GM19238 (cell line): ENCODE data around the gene SYTL1.
"Not testable (repeated sequence)": the region's sequence is repeated elsewhere in the genome, so short reads cannot be mapped to it uniquely, and the experiment has no call there.

Experiments used
- DNase-seq: peaks from one replicate; pipeline ENCODE4 v3.0.0; 2011; ENCODE audit warnings: low spot score; ENCODE audit not compliant: insufficient read length

Gene SYTL1

DNA sequence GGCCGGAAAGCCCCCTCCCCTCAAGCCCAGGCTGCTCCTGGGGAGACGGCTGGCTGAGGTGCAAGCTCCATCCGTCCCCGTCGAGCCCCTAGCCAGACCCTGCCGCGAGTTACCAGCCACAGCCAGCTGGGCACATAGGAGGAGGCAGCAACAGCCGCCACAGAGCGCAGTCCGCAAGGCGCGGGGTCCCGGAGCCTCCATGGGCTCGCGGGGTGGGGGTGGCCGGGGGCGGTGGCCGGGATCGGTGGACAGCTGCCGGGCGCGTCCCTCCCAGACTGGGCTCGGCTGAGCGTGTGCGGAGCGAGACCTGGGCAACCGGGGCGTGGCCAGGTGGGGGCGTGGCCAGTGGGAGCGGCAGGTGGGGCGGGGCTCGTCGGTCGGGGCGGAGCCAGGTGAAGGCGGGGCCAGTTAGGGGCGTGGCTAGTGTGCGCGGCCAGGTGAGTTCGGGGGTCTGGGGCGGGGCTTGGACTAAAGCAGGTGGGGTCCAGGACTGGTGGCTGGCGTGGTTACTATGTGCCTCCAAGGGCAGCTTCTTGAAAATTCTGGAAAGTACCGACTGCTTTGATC is 41.3 kb downstream of the SYTL1 start, which contains the start of gene CD164L2:
CD164L2 (minus strand) TSS at position 295 of the 567 bp plus-strand sequence; CDS start at position 201, 94 bp downstream.
- DNase-seq = no peak

DNA sequence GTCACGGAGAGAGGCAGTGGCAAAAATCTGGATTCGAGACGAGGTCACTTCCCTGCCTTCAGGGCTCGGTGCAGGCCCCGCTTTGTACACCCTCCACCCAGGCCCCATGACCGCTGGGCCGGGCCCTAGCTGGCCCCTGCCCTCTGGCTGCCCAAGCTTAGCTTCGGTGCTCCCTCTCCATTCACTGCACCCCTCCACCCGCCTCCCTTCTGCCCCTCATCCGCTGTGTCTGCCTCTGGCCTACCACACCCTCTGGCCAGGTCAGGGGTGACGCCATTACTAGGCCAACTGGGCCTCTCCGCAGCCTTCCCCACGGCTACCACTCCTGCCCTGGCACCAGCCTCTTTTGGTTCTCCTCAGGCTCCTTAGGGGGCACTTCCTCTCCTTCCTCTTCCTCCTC is 41.8 kb downstream of the SYTL1 start:
- DNase-seq = no peak

GRCh38 chr1:27384797-27385196 is 43.0 kb downstream of the SYTL1 start:
- not testable (repeated sequence) for DNase-seq

DNA sequence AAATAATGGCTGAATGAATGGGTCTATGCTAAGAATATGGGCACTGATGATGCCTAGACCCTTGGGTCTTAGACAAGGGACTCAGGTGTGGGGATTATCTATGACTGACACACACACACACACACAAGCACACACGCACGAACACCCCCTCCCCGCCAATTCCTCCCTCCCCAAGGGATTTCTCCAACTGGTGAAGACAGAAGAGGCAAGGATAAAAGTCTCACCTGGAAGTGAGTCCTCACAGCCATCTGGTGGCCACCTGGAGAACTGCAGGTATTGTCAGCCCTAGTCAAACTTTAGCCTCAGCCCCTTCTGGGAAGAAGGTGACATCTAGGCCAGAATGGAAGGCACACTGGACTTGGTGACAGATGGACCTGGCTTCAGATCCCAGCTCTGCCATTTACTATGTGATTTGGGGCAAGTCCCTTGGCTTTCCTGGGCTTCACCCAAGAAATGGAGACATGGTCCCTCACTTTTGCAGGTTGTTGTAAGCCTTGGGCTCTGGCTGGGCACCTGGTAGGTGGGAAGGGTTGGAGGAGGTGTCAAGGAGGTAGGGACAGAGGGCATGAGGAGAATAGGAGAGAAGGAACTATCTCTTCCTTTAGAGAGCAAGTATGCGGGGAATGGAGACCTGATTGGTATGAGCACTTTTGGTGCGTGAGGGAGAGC is 46.6 kb downstream of the SYTL1 start:
- peak; percentile 67 for DNase-seq

GRCh38 chr1:27391511-27392095 is 49.8 kb downstream of the SYTL1 start:
- DNase-seq = no peak

DNA sequence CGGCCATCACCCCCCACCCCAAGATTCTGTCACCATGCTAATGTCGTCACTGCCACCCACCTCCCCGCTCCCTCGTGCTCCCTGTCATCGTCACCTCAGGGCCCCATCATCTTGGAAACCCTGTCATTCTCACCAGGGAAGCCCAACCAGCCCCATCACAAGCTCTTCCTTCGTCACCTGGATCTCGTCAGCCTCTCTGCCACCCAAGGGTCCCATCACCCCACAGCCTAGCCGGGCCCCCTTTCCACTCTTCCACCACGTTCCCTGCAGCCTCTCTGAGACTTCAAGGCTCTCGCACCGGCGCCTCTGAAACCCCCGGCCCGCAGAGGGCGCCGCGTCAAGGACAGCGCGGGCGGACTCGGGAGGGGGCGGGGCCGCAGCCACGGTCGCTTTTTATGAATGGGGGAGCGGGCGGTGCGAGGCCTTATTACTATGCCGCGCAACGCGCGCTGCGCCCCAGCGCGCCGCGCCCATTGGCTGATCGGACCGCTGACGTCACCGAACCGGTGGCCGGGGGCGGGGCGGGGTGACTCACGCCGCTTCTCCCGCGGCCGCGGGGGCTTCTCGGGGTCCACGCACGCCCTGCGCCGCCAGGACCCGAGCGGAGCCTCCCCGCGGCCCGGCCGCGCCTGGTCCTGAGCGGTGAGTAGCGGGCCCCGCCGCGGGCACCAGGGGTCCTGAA is 50.4 kb downstream of the SYTL1 start, which contains the start of gene GPR3:
GPR3 (plus strand) TSS at position 527 of the 682 bp plus-strand sequence. CDS start 1,177 bp downstream, outside the sequence.
- peak; percentile 92 for DNase-seq

DNA sequence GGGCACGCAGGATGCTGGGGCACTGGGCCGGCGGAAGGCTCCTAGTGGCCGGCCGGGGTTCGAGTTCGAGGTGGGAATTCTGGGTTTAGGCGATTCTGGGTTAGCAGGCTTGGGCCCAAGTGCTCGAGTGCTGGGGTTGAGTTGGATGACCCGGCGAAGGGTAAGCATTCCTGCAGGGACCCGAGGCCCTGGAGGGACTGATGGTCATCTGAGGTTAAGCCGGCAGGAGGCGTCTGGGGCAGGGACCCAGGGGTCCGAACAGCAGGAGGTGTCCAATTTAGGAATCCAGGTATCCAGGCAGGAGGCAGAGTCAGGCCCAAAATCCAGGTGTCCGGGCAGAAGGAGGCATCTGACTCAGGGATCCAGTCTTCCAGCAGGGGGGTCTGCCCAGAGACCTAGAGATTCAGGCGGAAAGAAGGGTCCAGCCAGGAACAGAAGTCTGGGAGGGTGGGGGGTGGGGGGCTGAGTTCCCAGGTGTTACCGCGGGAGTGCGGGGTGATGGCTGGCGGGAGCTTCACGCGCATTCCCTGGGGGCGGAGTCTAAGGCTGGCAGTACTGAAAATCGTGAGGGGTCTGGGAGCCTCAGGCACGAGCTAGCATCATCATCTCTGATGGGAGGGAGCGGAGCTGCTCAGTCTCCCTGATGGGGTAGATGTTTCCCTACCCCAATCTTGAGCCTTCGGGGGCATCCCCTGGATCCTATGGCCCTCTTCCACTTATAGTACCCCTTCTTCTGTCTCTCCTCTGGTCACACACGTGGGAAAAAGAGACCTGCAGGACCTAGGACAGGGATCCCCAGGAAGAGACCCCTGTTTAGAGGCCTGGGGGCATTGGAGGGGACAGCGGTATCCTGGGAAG is 51.2 kb downstream of the SYTL1 start:
- no peak for DNase-seq

- DNase-seq = no peak
Measured at GRCh38 chr1:27393641-27394281, 51.9 kb downstream of the SYTL1 start.

DNA sequence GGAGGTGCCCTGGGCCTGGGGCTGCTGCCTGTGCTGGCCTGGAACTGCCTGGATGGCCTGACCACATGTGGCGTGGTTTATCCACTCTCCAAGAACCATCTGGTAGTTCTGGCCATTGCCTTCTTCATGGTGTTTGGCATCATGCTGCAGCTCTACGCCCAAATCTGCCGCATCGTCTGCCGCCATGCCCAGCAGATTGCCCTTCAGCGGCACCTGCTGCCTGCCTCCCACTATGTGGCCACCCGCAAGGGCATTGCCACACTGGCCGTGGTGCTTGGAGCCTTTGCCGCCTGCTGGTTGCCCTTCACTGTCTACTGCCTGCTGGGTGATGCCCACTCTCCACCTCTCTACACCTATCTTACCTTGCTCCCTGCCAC is 52.4 kb downstream of the SYTL1 start:
- no peak for DNase-seq

GRCh38 chr1:27394925-27395324 is 53.1 kb downstream of the SYTL1 start:
- DNase-seq = no peak

DNA sequence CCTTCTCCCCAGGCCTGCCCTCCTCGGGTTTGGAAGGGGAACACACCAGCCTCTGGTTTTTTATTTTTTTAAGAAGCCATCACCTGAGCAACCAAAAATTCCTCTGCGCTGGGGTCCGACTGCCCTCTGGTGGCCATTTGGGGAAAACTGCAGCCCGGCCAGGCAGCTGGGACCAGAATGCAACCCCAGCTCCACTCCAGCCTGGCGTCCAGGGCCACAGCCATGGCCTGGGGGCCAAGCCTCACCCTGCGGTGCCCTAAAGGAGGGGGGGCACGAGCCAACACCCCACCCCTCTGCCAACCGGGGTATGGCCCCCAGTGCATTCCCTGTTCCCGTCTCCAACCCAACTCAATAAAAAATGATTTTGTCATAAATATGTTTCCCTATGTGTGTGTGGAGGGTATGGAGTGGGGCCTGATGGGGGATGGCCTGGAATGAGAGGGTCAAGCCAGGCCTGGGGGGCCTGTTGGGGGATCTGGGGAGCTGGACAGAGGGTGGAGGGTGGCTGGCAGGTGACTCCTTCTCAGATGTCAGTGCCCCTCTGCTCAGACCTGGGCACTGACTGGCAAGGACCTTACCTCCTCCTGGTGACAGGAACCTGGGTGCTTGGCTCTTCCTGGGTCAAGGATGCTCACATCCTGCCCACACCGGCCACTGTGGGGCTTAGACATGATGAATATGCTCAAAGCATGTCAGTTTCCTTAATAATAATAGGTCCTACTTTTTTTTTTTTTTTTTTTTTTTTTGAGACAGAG is 53.8 kb downstream of the SYTL1 start:
- DNase-seq = peak; percentile 83

DNA sequence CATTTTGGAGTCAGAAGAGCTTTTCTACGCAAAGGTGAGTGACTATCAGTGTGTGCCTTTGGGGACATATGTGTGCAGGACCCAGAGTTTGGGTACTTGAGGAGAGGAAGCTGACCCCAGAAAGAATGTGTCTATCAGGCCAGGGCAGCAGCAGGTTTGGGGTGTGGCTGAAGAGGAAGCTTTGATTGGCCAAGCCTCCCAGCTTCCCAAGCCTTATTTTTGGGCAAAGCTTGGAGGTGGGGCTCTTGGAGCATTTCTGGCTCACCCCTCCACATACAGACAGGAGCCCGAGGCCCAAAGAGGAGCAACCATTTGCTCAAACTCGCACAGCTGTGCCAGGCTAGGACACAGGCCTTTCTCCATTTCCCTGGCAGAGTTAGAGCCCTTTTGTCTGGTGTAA is 55.3 kb downstream of the SYTL1 start:
- no peak for DNase-seq

- no peak for DNase-seq
Measured at GRCh38 chr1:27397749-27398148, 55.9 kb downstream of the SYTL1 start.

DNA sequence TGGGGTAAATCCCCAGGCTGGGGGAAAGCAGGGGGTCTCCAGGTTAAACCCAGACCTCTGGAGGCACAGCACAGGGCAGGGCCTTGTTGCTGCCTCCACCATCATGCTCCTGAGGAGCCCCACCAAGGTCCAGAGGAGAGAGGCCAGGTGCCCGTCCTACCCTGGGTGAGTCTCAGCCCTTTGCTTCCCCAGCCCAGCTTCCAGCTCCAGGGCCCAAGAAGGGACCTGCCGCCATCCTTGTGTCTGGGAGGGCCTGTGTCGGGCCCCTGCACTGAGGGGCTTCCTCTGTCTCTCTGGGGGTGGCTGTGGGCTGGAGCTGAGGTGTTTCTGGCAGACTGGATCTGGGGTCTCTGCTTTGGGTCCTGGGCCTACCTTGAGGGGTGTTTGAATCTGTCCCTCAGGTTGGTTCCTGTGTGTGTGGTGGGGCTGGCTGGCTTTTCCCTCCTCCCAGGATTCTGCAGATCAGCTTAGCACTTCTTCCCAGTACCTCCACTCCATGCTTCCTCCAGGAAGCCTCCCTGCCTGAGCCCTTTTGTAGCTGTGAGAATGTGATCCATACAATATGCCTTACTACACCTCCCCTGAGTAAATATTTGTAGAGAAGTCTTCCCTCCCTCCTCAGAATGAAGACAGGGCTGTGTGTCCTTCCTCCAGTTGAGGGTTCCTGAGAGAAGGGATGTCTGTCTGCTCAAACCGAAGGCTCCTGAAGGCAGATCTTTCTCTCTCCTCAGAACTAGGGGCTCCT is 56.8 kb downstream of the SYTL1 start:
- DNase-seq = no peak

DNA sequence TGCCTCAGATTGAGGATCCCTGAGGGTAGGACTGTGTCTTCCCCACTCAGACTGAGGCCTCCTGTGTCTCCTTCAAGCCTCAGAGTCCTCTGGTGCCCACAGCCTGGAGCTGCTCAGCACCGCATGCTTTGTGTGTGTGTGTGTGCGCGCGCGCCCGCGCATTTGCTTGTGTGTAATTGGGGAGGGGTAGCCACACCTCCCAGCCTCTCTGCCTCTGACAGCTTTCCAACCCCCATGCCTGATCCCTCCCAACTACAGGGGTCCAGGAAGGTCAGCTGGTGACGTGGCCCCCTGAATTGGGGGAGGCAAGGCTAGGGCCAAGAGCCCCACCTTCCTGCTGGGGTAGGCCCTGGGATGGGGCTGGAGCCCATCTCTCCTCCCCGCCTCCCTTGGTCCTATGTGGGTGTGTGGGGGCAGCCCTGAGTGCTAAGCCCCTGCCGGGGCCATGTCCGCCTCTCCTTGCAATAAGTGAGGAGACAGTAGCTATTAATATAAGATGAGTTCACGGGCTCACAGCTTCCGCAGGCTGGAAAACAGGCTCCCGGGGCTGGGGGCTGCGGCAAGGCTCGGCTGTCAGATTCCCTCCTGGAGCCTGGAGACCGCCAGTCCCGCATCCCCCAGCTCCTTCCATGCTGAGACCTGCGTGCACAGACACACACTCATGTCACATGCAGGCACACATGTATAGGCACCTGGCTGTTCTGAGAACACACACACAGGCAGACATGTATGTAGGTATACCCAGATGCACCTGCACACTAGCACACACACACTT is 57.6 kb downstream of the SYTL1 start:
- DNase-seq = no peak

DNA sequence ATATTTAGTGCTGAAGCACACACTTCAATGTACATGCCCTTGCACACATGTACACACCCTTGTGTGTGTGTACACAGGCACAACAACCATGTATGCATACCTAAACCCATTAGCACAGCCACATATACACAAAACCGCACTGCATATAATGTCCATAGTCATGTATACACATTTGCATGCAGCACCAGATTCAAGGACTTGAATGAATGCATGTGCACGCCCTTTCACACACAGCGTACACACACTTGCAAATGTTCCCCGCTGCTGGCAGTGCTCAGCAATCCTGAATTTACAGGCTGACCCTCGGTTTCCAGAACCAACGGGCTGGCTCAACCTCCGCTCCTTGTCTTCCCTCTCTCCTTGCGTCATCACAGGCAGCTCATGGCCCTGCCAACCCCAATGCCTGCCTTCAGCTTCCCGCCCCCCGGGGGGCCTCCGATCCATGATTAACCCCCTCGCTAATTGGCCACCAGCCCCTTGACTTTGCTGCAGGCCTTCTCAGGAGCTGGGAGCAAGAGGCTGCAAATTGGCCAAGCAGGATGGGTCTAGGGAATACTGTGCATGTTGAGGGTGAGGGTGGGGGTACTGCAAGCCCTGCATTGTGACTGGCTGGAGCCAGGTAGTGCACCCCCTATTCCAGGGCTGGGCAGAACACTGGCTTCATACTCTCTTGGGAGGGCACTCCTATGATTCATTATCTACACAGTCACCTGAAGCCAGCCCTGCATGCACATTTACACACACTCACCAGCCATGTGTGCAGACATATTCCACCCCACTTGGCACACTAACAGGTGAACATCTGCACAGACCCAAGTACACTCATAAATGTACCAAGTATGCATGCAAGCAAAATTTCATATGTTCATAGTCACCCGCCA is 58.5 kb downstream of the SYTL1 start:
- no peak for DNase-seq

- no peak for DNase-seq
Measured at GRCh38 chr1:27400963-27401341, 59.1 kb downstream of the SYTL1 start.

DNA sequence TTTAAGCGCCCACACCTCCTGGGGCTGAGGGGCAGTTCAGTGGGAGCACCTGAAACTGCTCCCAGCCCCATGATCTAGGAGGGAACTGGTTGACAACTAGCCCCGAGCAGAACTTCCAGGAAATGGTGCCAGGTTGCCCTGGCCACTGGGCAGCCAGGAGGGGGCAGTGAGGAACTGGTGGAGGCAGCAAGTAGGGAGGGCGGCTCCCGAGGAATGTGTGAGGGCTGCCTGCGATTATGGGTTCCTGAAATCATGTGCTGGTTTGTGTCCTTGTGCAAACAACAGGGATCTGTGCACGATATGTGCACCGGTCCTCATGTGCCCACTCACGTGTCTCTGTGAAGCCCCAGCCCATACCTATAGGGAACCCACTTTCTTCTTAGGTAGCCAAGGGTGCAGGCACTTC is 60.5 kb downstream of the SYTL1 start:
- no peak for DNase-seq
